ENCODE measurements around the gene RBBP9.

RBBP9 gene

GRCh38 chr20:18496740-18497592, at the start of gene RBBP9:
Gene RBBP9, minus strand, starts transcription at chr20:18497225. Its CDS starts 58 bp downstream, at chr20:18497167.
- no peaks in the 10 kb centered on the region for H3K9me3 ChIP-seq (ENCODE audit: severe bottlenecking)
- peaks cover 3% of the 10 kb centered on the region for H3K4me1 ChIP-seq (ENCODE audit: insufficient read depth, poor library complexity, severe bottlenecking)
- ATAC-seq (ENCODE audit: low read depth) (peak; percentile 100), DNase-seq (ENCODE audit: low spot score) (peak; percentile 83)
- H3K27ac ChIP-seq (ENCODE audit: poor library complexity, severe bottlenecking), result no peak within 1 kb of the TSS
- H3K27me3 ChIP-seq (ENCODE audit: insufficient read depth, poor library complexity, severe bottlenecking), result no peaks in the 10 kb centered on the region
- H3K36me3 ChIP-seq (ENCODE audit: low read depth), result no peaks in the 10 kb centered on the region
- H3K4me3 ChIP-seq (ENCODE audit: severe bottlenecking), result peak within 1 kb of the TSS; percentile 81
- TF ChIP-seq, protein P1, sequence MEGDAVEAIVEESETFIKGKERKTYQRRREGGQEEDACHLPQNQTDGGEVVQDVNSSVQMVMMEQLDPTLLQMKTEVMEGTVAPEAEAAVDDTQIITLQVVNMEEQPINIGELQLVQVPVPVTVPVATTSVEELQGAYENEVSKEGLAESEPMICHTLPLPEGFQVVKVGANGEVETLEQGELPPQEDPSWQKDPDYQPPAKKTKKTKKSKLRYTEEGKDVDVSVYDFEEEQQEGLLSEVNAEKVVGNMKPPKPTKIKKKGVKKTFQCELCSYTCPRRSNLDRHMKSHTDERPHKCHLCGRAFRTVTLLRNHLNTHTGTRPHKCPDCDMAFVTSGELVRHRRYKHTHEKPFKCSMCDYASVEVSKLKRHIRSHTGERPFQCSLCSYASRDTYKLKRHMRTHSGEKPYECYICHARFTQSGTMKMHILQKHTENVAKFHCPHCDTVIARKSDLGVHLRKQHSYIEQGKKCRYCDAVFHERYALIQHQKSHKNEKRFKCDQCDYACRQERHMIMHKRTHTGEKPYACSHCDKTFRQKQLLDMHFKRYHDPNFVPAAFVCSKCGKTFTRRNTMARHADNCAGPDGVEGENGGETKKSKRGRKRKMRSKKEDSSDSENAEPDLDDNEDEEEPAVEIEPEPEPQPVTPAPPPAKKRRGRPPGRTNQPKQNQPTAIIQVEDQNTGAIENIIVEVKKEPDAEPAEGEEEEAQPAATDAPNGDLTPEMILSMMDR (IDR thresholded peaks at IDR 0.05; ENCODE audit: poor library complexity, severe bottlenecking), result no peak

- ATAC-seq (ENCODE audit: low read depth), result no peak
- peaks cover 93% of the 10 kb centered on the region for H3K36me3 ChIP-seq (ENCODE audit: low read depth)
- TF ChIP-seq, protein P1 (IDR thresholded peaks at IDR 0.05; ENCODE audit: poor library complexity, severe bottlenecking), result no peak
- H3K4me3 ChIP-seq (ENCODE audit: severe bottlenecking), result no peak overlapping the region
- DNase-seq (ENCODE audit: low spot score), result no peak
- H3K4me1 ChIP-seq (ENCODE audit: insufficient read depth, poor library complexity, severe bottlenecking), result peaks cover 16% of the 10 kb centered on the region
- no peaks in the 10 kb centered on the region for H3K27me3 ChIP-seq (ENCODE audit: insufficient read depth, poor library complexity, severe bottlenecking)
- H3K9me3 ChIP-seq (ENCODE audit: severe bottlenecking), result no peaks in the 10 kb centered on the region
- H3K27ac ChIP-seq (ENCODE audit: poor library complexity, severe bottlenecking), result no peak overlapping the region
Observed at GRCh38 chr20:18545566-18545965, 48.5 kb upstream of the RBBP9 start.

DNA sequence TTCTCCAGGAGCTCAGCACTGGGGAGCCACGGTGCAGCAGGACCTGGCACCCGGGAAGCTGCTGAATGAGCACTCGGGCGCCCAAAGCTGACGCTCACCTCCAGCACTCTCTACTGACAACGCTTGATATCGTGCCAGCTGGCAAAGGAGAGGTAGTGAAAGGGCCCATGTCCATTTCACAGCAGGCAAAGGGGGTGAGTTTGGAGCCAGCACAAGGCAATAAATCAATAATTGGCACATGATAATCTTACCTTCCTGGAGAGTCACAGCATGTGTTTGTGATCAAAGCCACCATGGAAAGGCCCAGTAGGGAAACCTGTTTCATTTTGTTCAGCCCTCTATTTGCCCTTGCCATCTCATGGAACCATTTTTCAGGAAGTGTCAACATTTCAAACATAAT, 46.9 kb upstream of the RBBP9 start:
- Histone ChIP-seq H3K27ac (ENCODE audit: poor library complexity, severe bottlenecking) (no peak overlapping the region), H3K4me1 (ENCODE audit: insufficient read depth, poor library complexity, severe bottlenecking) (peaks cover 18% of the 10 kb centered on the region), H3K4me3 (ENCODE audit: severe bottlenecking) (no peak overlapping the region), H3K9me3 (ENCODE audit: severe bottlenecking) (no peaks in the 10 kb centered on the region), H3K27me3 (ENCODE audit: insufficient read depth, poor library complexity, severe bottlenecking) (no peaks in the 10 kb centered on the region), H3K36me3 (ENCODE audit: low read depth) (peaks cover 92% of the 10 kb centered on the region)
- TF ChIP-seq, protein P1 (IDR thresholded peaks at IDR 0.05; ENCODE audit: poor library complexity, severe bottlenecking), result no peak
- ATAC-seq (ENCODE audit: low read depth), result no peak
- no peak for DNase-seq (ENCODE audit: low spot score)

- ATAC-seq (ENCODE audit: low read depth) (no peak), DNase-seq (ENCODE audit: low spot score) (no peak)
- Histone ChIP-seq H3K27ac (ENCODE audit: poor library complexity, severe bottlenecking) (no peak overlapping the region), H3K4me3 (ENCODE audit: severe bottlenecking) (no peak overlapping the region), H3K36me3 (ENCODE audit: low read depth) (peaks cover 92% of the 10 kb centered on the region), H3K9me3 (ENCODE audit: severe bottlenecking) (no peaks in the 10 kb centered on the region), H3K4me1 (ENCODE audit: insufficient read depth, poor library complexity, severe bottlenecking) (peaks cover 18% of the 10 kb centered on the region), H3K27me3 (ENCODE audit: insufficient read depth, poor library complexity, severe bottlenecking) (no peaks in the 10 kb centered on the region)
- TF ChIP-seq, protein P1 (IDR thresholded peaks at IDR 0.05; ENCODE audit: poor library complexity, severe bottlenecking), result no peak
Observed at GRCh38 chr20:18543216-18543615, 46.2 kb upstream of the RBBP9 start.

GRCh38 chr20:18541741-18542140, 44.7 kb upstream of the RBBP9 start:
- H3K4me1 ChIP-seq (ENCODE audit: insufficient read depth, poor library complexity, severe bottlenecking), result peaks cover 18% of the 10 kb centered on the region
- peaks cover 95% of the 10 kb centered on the region for H3K36me3 ChIP-seq (ENCODE audit: low read depth)
- TF ChIP-seq, protein P1 (IDR thresholded peaks at IDR 0.05; ENCODE audit: poor library complexity, severe bottlenecking), result no peak
- ATAC-seq (ENCODE audit: low read depth) (peak; percentile 84), DNase-seq (ENCODE audit: low spot score) (no peak)
- H3K27me3 ChIP-seq (ENCODE audit: insufficient read depth, poor library complexity, severe bottlenecking), result no peaks in the 10 kb centered on the region
- H3K27ac ChIP-seq (ENCODE audit: poor library complexity, severe bottlenecking), result peak overlapping the region; percentile 59
- no peaks in the 10 kb centered on the region for H3K9me3 ChIP-seq (ENCODE audit: severe bottlenecking)
- no peak overlapping the region for H3K4me3 ChIP-seq (ENCODE audit: severe bottlenecking)

Data from RWPE2 (cell line).